Naive thymus-derived CD4-positive, alpha-beta T cell (primary cell): ENCODE results near the gene PALLD. TPM values are rescaled to one million over a fixed set of nuclear protein-coding genes. Genes with fewer than 3 reads are reported as not detected.
"Not testable (repeated sequence)": the region's sequence is repeated elsewhere in the genome, so short reads cannot be mapped to it uniquely, and the experiment has no call there.

Experiments used
- ATAC-seq: fragments of 150-1000 bp; cut with Tn5 transposase; 2 replicates; pipeline ENCODE4 v1.10.0; 2021; ENCODE audit warnings: mild to moderate bottlenecking, moderate library complexity
- CTCF ChIA-PET: fragments of 350-600 bp; sonication (Branson Sonifier 250); formaldehyde crosslinking; loops from one replicate; lab custom pipeline; 2021; ENCODE audit warnings: antibody characterized with exemption; lab: Charles Lee
- POLR2A ChIA-PET: fragments of 350-600 bp; sonication (Branson Sonifier 250); formaldehyde crosslinking; loops from one replicate; lab custom pipeline; 2021; ENCODE audit warnings: antibody characterized with exemption, inconsistent platforms; lab: Charles Lee
- DNase-seq, 9 donors: peaks; one replicate each; pipeline versions ENCODE4 v3.0.0 to v3.0.0-alpha.2; 2020 to 2022; ENCODE audit warnings: mixed read lengths in 1 of 9
- H3K27ac ChIP-seq: one replicate; pipeline ENCODE4 v1.7.0; 2013; ENCODE audit warnings: mild to moderate bottlenecking, low read depth, low read length, moderate library complexity
- H3K27me3 ChIP-seq, 2 donors: one replicate each; pipeline ENCODE4 v1.7.0; 2013; ENCODE audit warnings: low read length in 2 of 2, mild to moderate bottlenecking in 2 of 2, moderate library complexity in 2 of 2; ENCODE audit not compliant: control insufficient read depth in 2 of 2, insufficient read depth in 2 of 2
- H3K36me3 ChIP-seq, 3 experiments: 1 replicate in 2 of 3; 2 replicates in 1 of 3; pipeline ENCODE4 v1.7.0; 2013; ENCODE audit warnings: low read length in 3 of 3, mild to moderate bottlenecking in 3 of 3, moderate library complexity in 1 of 3; ENCODE audit not compliant: insufficient read depth in 3 of 3, control insufficient read depth in 2 of 3
- H3K4me1 ChIP-seq, 2 donors: one replicate each; pipeline ENCODE4 v1.7.0; 2013; ENCODE audit warnings: low read length in 2 of 2, mild to moderate bottlenecking in 2 of 2, moderate library complexity in 1 of 2; ENCODE audit not compliant: control insufficient read depth in 2 of 2, insufficient read depth in 2 of 2
- H3K4me3 ChIP-seq: 2 replicates; pipeline ENCODE4 v1.7.0; 2013; ENCODE audit warnings: mild to moderate bottlenecking, low read length
- H3K9me3 ChIP-seq, 3 experiments: 1 replicate in 2 of 3; 2 replicates in 1 of 3; pipeline ENCODE4 v1.7.0; 2013; ENCODE audit warnings: low read length in 3 of 3; ENCODE audit not compliant: control insufficient read depth in 2 of 3
- H3K27ac Mint-ChIP-seq, 9 donors: one replicate each; pipeline ENCODE4 v1.8.0; 2020 to 2022; ENCODE audit warnings: mixed read lengths in 9 of 9, mild to moderate bottlenecking in 8 of 9, moderate library complexity in 5 of 9, inconsistent platforms in 2 of 9
- H3K27me3 Mint-ChIP-seq, 5 donors: one replicate each; pipeline ENCODE4 v1.8.0; 2021 to 2022; ENCODE audit warnings: mixed read lengths in 5 of 5, mild to moderate bottlenecking in 1 of 5
- H3K36me3 Mint-ChIP-seq, 5 donors: one replicate each; pipeline ENCODE4 v1.8.0; 2020 to 2022; ENCODE audit warnings: mixed read lengths in 5 of 5, mild to moderate bottlenecking in 3 of 5, inconsistent platforms in 1 of 5
- H3K4me1 Mint-ChIP-seq, 7 donors: one replicate each; pipeline ENCODE4 v1.8.0; 2020 to 2022; ENCODE audit warnings: mixed read lengths in 7 of 7, mild to moderate bottlenecking in 3 of 7, inconsistent platforms in 1 of 7
- H3K4me3 Mint-ChIP-seq, 10 donors: one replicate each; pipeline ENCODE4 v1.8.0; 2020 to 2022; ENCODE audit warnings: mild to moderate bottlenecking in 10 of 10, mixed read lengths in 10 of 10, moderate library complexity in 6 of 10, inconsistent platforms in 2 of 10
- H3K9me3 Mint-ChIP-seq, 11 donors: one replicate each; pipeline ENCODE4 v1.8.0; 2020 to 2022; ENCODE audit warnings: mixed read lengths in 11 of 11, mild to moderate bottlenecking in 4 of 11, inconsistent platforms in 1 of 11, moderate library complexity in 1 of 11
- intact Hi-C, 2 donors: fragments of 100-400 bp; cut with micrococcal nuclease; formaldehyde crosslinking; loops; one replicate each; pipeline ENCODE4 v1.15.1; 2023
- polyA plus RNA-seq, 2 donors: library from polyadenylated mRNA; unstranded; fragments of 300-500 nt; fragmentation: Illumina TruSeq; gene quantifications; one replicate each; pipeline ENCODE4 v1.2.3, GENCODE V29; 2021
- total RNA-seq, 6 experiments: library from RNA in 5 of 6; stranded (reverse) in 5 of 6; gene quantifications; 1 replicate in 5 of 6; 2 replicates in 1 of 6; pipeline ENCODE4 v1.2.3 and lab custom pipeline; 2021 to 2026

PALLD gene
- total and polyA plus RNA-seq, 7 experiments from 2014 or later: 0.51 to 11.9 (median 0.76) TPM

GRCh38 chr4:168803052-168803451, 306.2 kb downstream of the PALLD start:
- H3K27me3 Mint-ChIP-seq: peaks cover 5 to 35% (median 12%) of the 10 kb centered on the region in 5 donors
- H3K27ac ChIP-seq, H3K36me3 ChIP-seq, intact Hi-C loops, POLR2A ChIA-PET, H3K4me1 Mint-ChIP-seq, DNase-seq, H3K4me3 Mint-ChIP-seq, CTCF ChIA-PET, H3K27ac Mint-ChIP-seq, H3K36me3 Mint-ChIP-seq, H3K27me3 ChIP-seq, H3K4me1 ChIP-seq, H3K4me3 ChIP-seq, H3K9me3 ChIP-seq, H3K9me3 Mint-ChIP-seq: not testable (repeated sequence)
- ATAC-seq: peak; percentile 65

- intact Hi-C loops: no loop called here
These were observed 306.9 kb downstream of the PALLD start for GRCh38 chr4:168803732-168804131.

GRCh38 chr4:168804146-168804545, 307.3 kb downstream of the PALLD start:
- no peak overlapping the region for H3K27ac ChIP-seq
- POLR2A ChIA-PET: no interaction called here
- no peaks in the 10 kb centered on the region for H3K36me3 Mint-ChIP-seq

More at GRCh38 chr4:168803732-168804131, 306.9 kb downstream of the PALLD start:
- no peaks in the 10 kb centered on the region for H3K27me3 ChIP-seq
- Mint-ChIP-seq H3K4me1 (peaks cover 0 to 6% (median 0%) of the 10 kb centered on the region in 7 donors), H3K27me3 (peaks cover 5 to 35% (median 12%) of the 10 kb centered on the region in 5 donors), H3K9me3 (peaks cover 0 to 4% (median 0%) of the 10 kb centered on the region in 11 donors), H3K4me3 (no peak overlapping the region), H3K27ac (no peak overlapping the region), H3K36me3 (no peaks in the 10 kb centered on the region)
- ChIA-PET CTCF (no interaction called here), POLR2A (no interaction called here)
- ATAC-seq (no peak), DNase-seq (no peak)
- no peaks in the 10 kb centered on the region for H3K9me3 ChIP-seq
- H3K36me3 ChIP-seq: no peaks in the 10 kb centered on the region
- H3K4me3 ChIP-seq: no peak overlapping the region
- no peaks in the 10 kb centered on the region for H3K4me1 ChIP-seq
- H3K27ac ChIP-seq: no peak overlapping the region

GRCh38 chr4:168805341-168805740, 308.5 kb downstream of the PALLD start:
- Histone ChIP-seq H3K4me3 (no peak overlapping the region), H3K27ac (no peak overlapping the region), H3K27me3 (no peaks in the 10 kb centered on the region), H3K9me3 (no peaks in the 10 kb centered on the region), H3K4me1 (no peaks in the 10 kb centered on the region), H3K36me3 (no peaks in the 10 kb centered on the region)
- Mint-ChIP-seq H3K36me3 (no peaks in the 10 kb centered on the region), H3K4me3 (no peak overlapping the region), H3K27ac (no peak overlapping the region), H3K9me3 (peaks cover 0 to 4% (median 0%) of the 10 kb centered on the region in 11 donors), H3K4me1 (peaks cover 0 to 6% (median 0%) of the 10 kb centered on the region in 7 donors), H3K27me3 (peaks cover 5 to 38% (median 18%) of the 10 kb centered on the region in 5 donors)
- POLR2A ChIA-PET: no interaction called here
- CTCF ChIA-PET: no interaction called here
- no peak for ATAC-seq
- DNase-seq: no peak
- intact Hi-C loops: no loop called here

More at GRCh38 chr4:168804146-168804545, 307.3 kb downstream of the PALLD start:
- no peaks in the 10 kb centered on the region for H3K36me3 ChIP-seq
- H3K4me3 ChIP-seq: no peak overlapping the region
- ATAC-seq (no peak), DNase-seq (no peak)
- Mint-ChIP-seq H3K27me3 (peaks cover 5 to 35% (median 12%) of the 10 kb centered on the region in 5 donors), H3K9me3 (peaks cover 0 to 4% (median 0%) of the 10 kb centered on the region in 11 donors), H3K4me1 (peaks cover 0 to 6% (median 0%) of the 10 kb centered on the region in 7 donors), H3K27ac (no peak overlapping the region), H3K4me3 (no peak overlapping the region)
- no peaks in the 10 kb centered on the region for H3K9me3 ChIP-seq
- intact Hi-C loops: no loop called here
- H3K4me1 ChIP-seq: no peaks in the 10 kb centered on the region
- CTCF ChIA-PET: no interaction called here
- H3K27me3 ChIP-seq: no peaks in the 10 kb centered on the region

GRCh38 chr4:168806247-168806646, 309.4 kb downstream of the PALLD start:
- H3K27ac Mint-ChIP-seq, POLR2A ChIA-PET, ATAC-seq, intact Hi-C loops, H3K27ac ChIP-seq, CTCF ChIA-PET, H3K4me1 ChIP-seq, H3K4me3 Mint-ChIP-seq, H3K4me3 ChIP-seq, H3K9me3 Mint-ChIP-seq, H3K36me3 Mint-ChIP-seq, H3K27me3 ChIP-seq, DNase-seq, H3K9me3 ChIP-seq, H3K4me1 Mint-ChIP-seq, H3K36me3 ChIP-seq: not testable (repeated sequence)
- H3K27me3 Mint-ChIP-seq: peaks cover 4 to 33% (median 18%) of the 10 kb centered on the region in 5 donors

GRCh38 chr4:168811207-168811606, 314.4 kb downstream of the PALLD start:
- H3K4me1 Mint-ChIP-seq: peaks cover 0 to 2% (median 0%) of the 10 kb centered on the region in 7 donors
- no peak overlapping the region for H3K27ac Mint-ChIP-seq
- Histone ChIP-seq H3K27ac (no peak overlapping the region), H3K36me3 (no peaks in the 10 kb centered on the region), H3K4me1 (no peaks in the 10 kb centered on the region), H3K4me3 (no peak overlapping the region), H3K9me3 (no peaks in the 10 kb centered on the region), H3K27me3 (no peaks in the 10 kb centered on the region)
- no peaks in the 10 kb centered on the region for H3K9me3 Mint-ChIP-seq
- intact Hi-C loops: no loop called here
- no peak overlapping the region for H3K4me3 Mint-ChIP-seq
- ChIA-PET POLR2A (no interaction called here), CTCF (no interaction called here)
- no peaks in the 10 kb centered on the region for H3K36me3 Mint-ChIP-seq
- H3K27me3 Mint-ChIP-seq: peaks cover 25 to 42% (median 27%) of the 10 kb centered on the region in 5 donors
- no peak for ATAC-seq
- no peak for DNase-seq
